ENCODE measurements around the gene DHCR24.
A peak's percentile ranks its signal among the peaks of the same experiment; 100 is the strongest.

Gene DHCR24

DNA sequence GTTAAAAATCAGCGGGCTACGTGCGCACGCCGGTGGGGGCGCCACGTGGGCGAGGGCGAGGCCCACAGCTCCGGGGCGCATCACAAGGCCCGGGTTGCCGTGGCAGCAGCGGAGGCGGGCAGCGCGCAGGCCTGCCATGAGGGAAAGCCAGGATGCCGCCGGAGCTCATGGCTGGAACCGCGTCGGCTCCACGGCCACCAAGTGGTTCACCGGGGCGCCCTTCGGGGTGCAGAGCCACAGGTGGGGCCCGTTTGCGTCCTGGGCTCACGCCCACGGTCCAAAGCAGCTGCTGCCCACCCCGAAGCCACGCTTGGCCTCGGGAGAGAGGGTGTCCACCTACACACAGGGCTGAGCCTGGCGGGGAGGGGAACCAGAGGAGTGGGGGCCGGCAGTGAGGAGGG is 81.0 kb downstream of the DHCR24 start:
- TF ChIP-seq, protein P1, sequence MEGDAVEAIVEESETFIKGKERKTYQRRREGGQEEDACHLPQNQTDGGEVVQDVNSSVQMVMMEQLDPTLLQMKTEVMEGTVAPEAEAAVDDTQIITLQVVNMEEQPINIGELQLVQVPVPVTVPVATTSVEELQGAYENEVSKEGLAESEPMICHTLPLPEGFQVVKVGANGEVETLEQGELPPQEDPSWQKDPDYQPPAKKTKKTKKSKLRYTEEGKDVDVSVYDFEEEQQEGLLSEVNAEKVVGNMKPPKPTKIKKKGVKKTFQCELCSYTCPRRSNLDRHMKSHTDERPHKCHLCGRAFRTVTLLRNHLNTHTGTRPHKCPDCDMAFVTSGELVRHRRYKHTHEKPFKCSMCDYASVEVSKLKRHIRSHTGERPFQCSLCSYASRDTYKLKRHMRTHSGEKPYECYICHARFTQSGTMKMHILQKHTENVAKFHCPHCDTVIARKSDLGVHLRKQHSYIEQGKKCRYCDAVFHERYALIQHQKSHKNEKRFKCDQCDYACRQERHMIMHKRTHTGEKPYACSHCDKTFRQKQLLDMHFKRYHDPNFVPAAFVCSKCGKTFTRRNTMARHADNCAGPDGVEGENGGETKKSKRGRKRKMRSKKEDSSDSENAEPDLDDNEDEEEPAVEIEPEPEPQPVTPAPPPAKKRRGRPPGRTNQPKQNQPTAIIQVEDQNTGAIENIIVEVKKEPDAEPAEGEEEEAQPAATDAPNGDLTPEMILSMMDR (IDR thresholded peaks at IDR 0.05; ENCODE audit: insufficient read depth, low read length, poor library complexity, severe bottlenecking): no peak

DNA sequence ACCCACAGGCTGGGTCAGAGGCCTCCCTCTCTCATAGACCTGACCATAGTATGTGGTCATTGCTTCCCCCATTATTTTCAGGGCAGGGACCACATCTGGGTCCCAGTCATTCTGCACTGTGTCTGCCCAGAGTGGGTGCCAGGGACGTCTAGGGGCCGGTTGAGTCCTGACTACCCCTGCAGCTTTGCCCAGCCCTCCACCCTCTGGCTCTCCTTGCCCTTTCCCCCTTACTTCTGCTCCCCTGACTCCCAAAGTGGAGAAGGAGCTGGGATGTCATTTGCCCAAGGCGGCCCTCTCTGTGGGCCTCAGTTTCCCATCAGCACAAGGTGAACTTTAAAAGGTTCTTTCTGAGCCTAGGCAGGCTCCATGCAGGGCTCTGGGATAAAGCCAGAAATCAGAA is 81.5 kb downstream of the DHCR24 start:
- no peak for DNase-seq (ENCODE audit: extremely low read depth, insufficient read length)
- H3K4me3 ChIP-seq (replicated peaks; ENCODE audit: low read depth, low read length): no peak overlapping the region
- H3K27me3 ChIP-seq (replicated peaks; ENCODE audit: control insufficient read depth, insufficient read depth, low read length): no peaks in the 10 kb centered on the region
- no peaks in the 10 kb centered on the region for H3K36me3 ChIP-seq (ENCODE audit: control insufficient read depth, insufficient read depth, low read length)
- TF ChIP-seq, protein P1 (IDR thresholded peaks at IDR 0.05; ENCODE audit: insufficient read depth, low read length, poor library complexity, severe bottlenecking): no peak

More for the DNA sequence above, 81.0 kb downstream of the DHCR24 start:
- Histone ChIP-seq H3K4me3 (replicated peaks; ENCODE audit: low read depth, low read length) (no peak overlapping the region), H3K36me3 (ENCODE audit: control insufficient read depth, insufficient read depth, low read length) (no peaks in the 10 kb centered on the region), H3K27me3 (replicated peaks; ENCODE audit: control insufficient read depth, insufficient read depth, low read length) (no peaks in the 10 kb centered on the region)
- no peak for DNase-seq (ENCODE audit: extremely low read depth, insufficient read length)

DNA sequence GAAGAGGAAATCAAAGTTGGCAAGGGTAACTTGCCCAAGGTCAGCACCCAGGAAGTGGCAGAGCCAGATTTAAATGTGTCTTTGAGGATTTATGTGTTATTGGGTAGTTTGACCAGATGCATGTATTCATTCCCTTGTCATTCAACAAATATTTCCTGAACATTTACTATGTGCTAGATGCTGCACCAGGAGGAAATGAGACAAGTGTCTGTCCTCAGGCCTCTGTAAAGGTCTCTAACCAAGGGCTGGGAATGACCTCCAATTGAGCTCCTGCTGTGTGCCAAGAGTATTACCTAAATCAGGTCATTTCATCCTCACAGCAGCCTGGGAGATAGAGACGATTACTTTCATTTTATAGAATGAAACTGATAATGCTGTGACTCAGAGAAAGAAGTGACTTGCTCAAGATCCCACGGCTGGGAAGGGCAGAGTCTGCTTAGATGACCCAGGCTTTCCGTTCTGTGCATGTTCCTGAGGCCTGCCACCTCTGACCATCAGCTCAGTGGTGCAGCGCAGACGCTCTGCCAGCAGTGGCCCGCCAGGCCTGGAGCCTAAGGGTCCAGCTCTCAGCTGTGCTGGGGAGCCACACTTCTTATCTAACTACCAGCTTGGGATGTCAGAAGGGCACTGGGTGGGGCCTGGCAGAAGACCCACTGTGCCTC is 82.4 kb downstream of the DHCR24 start:
- Histone ChIP-seq H3K4me3 (replicated peaks; ENCODE audit: low read depth, low read length) (no peak overlapping the region), H3K27me3 (replicated peaks; ENCODE audit: control insufficient read depth, insufficient read depth, low read length) (no peaks in the 10 kb centered on the region), H3K36me3 (ENCODE audit: control insufficient read depth, insufficient read depth, low read length) (no peaks in the 10 kb centered on the region)
- TF ChIP-seq, protein P1 (IDR thresholded peaks at IDR 0.05; ENCODE audit: insufficient read depth, low read length, poor library complexity, severe bottlenecking): no peak
- DNase-seq (ENCODE audit: extremely low read depth, insufficient read length): no peak

DNA sequence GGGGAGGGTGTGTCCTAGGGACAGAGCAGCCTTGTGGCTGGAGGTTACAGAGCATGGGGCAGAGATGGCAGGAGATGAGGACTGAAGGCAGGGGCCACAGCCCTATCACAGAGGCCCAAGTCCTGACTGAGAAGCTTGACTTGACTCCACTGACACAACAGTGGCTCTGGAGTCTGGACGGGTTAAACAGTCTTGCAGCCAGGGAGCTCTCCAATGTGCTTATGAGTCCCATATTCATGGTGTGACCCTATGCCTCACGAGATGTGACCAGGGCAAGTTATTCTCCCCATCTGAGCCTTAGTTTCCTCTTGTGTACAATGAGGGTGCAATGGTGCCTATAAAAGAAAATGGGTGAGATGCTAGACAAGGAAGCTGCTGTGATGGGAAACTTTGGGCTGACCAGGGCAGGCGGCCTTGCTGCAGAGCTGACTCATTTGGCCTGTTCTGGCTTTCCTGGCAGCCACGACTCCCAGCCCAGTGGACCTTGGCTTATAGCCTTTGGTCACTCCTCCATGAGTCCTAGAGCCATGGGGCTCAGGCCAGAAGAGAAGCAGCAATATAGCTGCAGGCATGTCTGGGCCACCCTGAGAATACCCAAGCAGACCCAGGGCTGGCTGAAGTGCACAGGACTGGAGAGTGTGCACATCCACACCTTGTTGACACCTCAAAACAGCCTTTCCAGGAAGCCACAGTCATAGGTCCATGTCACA is 83.1 kb downstream of the DHCR24 start:
- no peak for DNase-seq (ENCODE audit: extremely low read depth, insufficient read length)
- Histone ChIP-seq H3K27me3 (replicated peaks; ENCODE audit: control insufficient read depth, insufficient read depth, low read length) (no peaks in the 10 kb centered on the region), H3K36me3 (ENCODE audit: control insufficient read depth, insufficient read depth, low read length) (no peaks in the 10 kb centered on the region), H3K4me3 (replicated peaks; ENCODE audit: low read depth, low read length) (no peak overlapping the region)
- TF ChIP-seq, protein P1 (IDR thresholded peaks at IDR 0.05; ENCODE audit: insufficient read depth, low read length, poor library complexity, severe bottlenecking): no peak

DNA sequence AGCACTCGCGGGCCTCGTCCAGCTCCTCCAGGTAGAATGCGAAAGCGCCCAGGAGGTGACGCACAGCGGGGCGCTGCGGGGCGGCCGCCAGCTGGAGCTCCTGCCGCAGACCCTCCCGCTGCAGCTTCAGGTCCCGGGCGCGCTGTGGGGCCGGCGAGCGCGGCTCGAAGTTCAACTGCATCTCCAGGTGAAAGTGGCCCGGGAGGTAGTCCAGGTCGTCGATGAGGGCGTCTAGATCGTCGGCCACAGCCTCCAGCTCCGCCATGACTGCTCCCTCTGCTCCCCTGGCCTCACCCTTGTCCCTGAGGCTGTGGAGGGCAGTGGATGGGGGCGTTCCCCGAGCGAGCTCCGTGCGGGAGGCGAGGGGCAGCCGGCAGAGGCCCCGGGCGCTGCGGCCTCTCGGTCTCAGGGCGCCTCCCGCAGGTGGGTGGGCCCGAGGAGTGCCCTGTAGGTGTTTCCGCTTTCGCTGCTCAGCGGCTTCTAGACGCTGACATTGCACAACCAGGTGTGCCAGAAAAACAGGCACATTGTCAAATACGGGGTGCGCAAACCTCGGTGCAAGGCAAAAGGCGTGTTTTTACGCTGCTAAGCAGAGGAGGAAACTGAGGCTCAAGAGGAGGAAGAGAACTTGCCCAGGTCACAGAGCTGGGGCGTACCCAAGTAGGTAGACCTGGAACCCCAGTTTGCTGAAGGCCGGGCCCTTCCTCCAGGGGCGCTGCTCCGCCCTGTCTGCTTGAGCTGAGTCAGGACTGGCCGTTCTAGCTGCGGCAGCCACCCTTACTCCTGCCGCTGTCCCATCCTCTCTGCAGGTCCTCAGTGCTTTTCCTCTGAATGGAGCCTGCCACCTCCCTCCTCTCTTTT is 85.9 kb downstream of the DHCR24 start, which contains the start of gene TTC22:
Gene TTC22 (minus strand): TSS at position 425 of the 861 bp plus-strand sequence. CDS start 160 bp downstream, at position 265.
- H3K36me3 ChIP-seq (ENCODE audit: control insufficient read depth, insufficient read depth, low read length): no peaks in the 10 kb centered on the region
- peak within 1 kb of the TSS; percentile 68 for H3K4me3 ChIP-seq (replicated peaks; ENCODE audit: low read depth, low read length)
- TF ChIP-seq, protein P1 (IDR thresholded peaks at IDR 0.05; ENCODE audit: insufficient read depth, low read length, poor library complexity, severe bottlenecking): peak; percentile 82
- peak; percentile 78 for DNase-seq (ENCODE audit: extremely low read depth, insufficient read length)
- no peaks in the 10 kb centered on the region for H3K27me3 ChIP-seq (replicated peaks; ENCODE audit: control insufficient read depth, insufficient read depth, low read length)

All from GM06990 (cell line).